ENCODE data around the gene SULT4A1. TPM values are rescaled to one million over a fixed set of nuclear protein-coding genes. Genes with fewer than 3 reads are reported as not detected.

Gene SULT4A1
- polyA plus RNA-seq, 3 donors: not detected

GRCh38 chr22:43894122-43894521, 31.8 kb upstream of the SULT4A1 start:
- Histone ChIP-seq H3K4me1 (ENCODE audit: control insufficient read depth in 1 of 2, insufficient read depth in 2 of 2, low read length in 2 of 2) (no peaks in the 10 kb centered on the region), H3K36me3 (replicated peaks in 1 of 2; ENCODE audit: control insufficient read depth in 1 of 2, insufficient read depth in 2 of 2, low read length in 2 of 2) (no peaks in the 10 kb centered on the region), H3K9ac (ENCODE audit: insufficient read depth, low read length, poor library complexity, severe bottlenecking) (no peak overlapping the region), H3K79me2 (ENCODE audit: insufficient read depth, low read length) (no peaks in the 10 kb centered on the region), H4K20me1 (ENCODE audit: insufficient read depth, low read length) (no peaks in the 10 kb centered on the region), H3K4me3 (replicated peaks in 1 of 3; ENCODE audit: low read depth in 2 of 3, low read length in 3 of 3) (no peak overlapping the region), H3K9me3 (replicated peaks in 1 of 2; ENCODE audit: control insufficient read depth in 1 of 2, insufficient read depth in 1 of 2, low read length in 2 of 2) (no peaks in the 10 kb centered on the region), H2AFZ (ENCODE audit: insufficient read depth, low read depth, low read length, poor library complexity, severe bottlenecking) (no peak overlapping the region), H3K4me2 (replicated peaks; ENCODE audit: extremely low read depth, low read length, poor library complexity, severe bottlenecking) (no peak overlapping the region), H3K27ac (ENCODE audit: low read depth in 1 of 2, low read length in 2 of 2) (no peak overlapping the region), H3K27me3 (ENCODE audit: control insufficient read depth in 2 of 2, insufficient read depth in 2 of 2, low read length in 2 of 2) (peaks cover 4 to 35% of the 10 kb centered on the region in 2 donors)
- Mint-ChIP-seq H3K4me3 (no peak overlapping the region), H3K36me3 (no peaks in the 10 kb centered on the region), H3K27me3 (ENCODE audit: low read depth in 3 of 3) (peaks cover 40 to 49% (median 40%) of the 10 kb centered on the region in 3 donors), H3K4me1 (no peaks in the 10 kb centered on the region), H3K27ac (no peak overlapping the region), H3K9me3 (peaks cover 0 to 3% (median 0%) of the 10 kb centered on the region in 7 donors)
- intact Hi-C loops (cut with micrococcal nuclease): no loop called here
- no peak for DNase-seq
- no peak for TF ChIP-seq CTCF (IDR thresholded peaks at IDR 0.05)
- WGBS (ENCODE audit: insufficient coverage): 79% methylated on average over 4 of the region's 5 CpGs

- Mint-ChIP-seq H3K27me3 (ENCODE audit: low read depth in 3 of 3) (peaks cover 40 to 51% (median 44%) of the 10 kb centered on the region in 3 donors), H3K36me3 (no peaks in the 10 kb centered on the region), H3K4me3 (no peak overlapping the region), H3K9me3 (peaks cover 0 to 3% (median 0%) of the 10 kb centered on the region in 7 donors), H3K27ac (no peak overlapping the region), H3K4me1 (no peaks in the 10 kb centered on the region)
- Histone ChIP-seq H3K9ac (ENCODE audit: insufficient read depth, low read length, poor library complexity, severe bottlenecking) (no peak overlapping the region), H4K20me1 (ENCODE audit: insufficient read depth, low read length) (no peaks in the 10 kb centered on the region), H3K27ac (ENCODE audit: low read depth in 1 of 2, low read length in 2 of 2) (no peak overlapping the region), H3K27me3 (ENCODE audit: control insufficient read depth in 2 of 2, insufficient read depth in 2 of 2, low read length in 2 of 2) (peaks cover 4 to 35% of the 10 kb centered on the region in 2 donors), H3K36me3 (replicated peaks in 1 of 2; ENCODE audit: control insufficient read depth in 1 of 2, insufficient read depth in 2 of 2, low read length in 2 of 2) (no peaks in the 10 kb centered on the region), H3K4me1 (ENCODE audit: control insufficient read depth in 1 of 2, insufficient read depth in 2 of 2, low read length in 2 of 2) (no peaks in the 10 kb centered on the region), H3K4me2 (replicated peaks; ENCODE audit: extremely low read depth, low read length, poor library complexity, severe bottlenecking) (no peak overlapping the region), H3K79me2 (ENCODE audit: insufficient read depth, low read length) (no peaks in the 10 kb centered on the region), H2AFZ (ENCODE audit: insufficient read depth, low read depth, low read length, poor library complexity, severe bottlenecking) (no peak overlapping the region), H3K9me3 (replicated peaks in 1 of 2; ENCODE audit: control insufficient read depth in 1 of 2, insufficient read depth in 1 of 2, low read length in 2 of 2) (no peaks in the 10 kb centered on the region), H3K4me3 (replicated peaks in 1 of 3; ENCODE audit: low read depth in 2 of 3, low read length in 3 of 3) (no peak overlapping the region)
- no peak for DNase-seq
- intact Hi-C loops (cut with micrococcal nuclease): no loop called here
- no peak for TF ChIP-seq CTCF (IDR thresholded peaks at IDR 0.05)
- WGBS (ENCODE audit: insufficient coverage): 79% methylated on average over 4 of the region's 5 CpGs
These were observed 31.0 kb upstream of the SULT4A1 start for GRCh38 chr22:43893266-43893665.
